HG02870 (cell line): ENCODE data around the gene RPTOR.

ENCODE experiments used
- ATAC-seq: cut with Tn5 transposase; IDR thresholded peaks from one replicate; pipeline ENCODE4 v1.9.1; 2021; ENCODE audit warnings: mild to moderate bottlenecking, moderate library complexity; ENCODE audit not compliant: unreplicated experiment

The RPTOR gene

GRCh38 chr17:80852476-80853015, 307.9 kb downstream of the RPTOR start:
- ATAC-seq = no peak

GRCh38 chr17:80853076-80853475, 308.4 kb downstream of the RPTOR start:
- ATAC-seq = no peak

GRCh38 chr17:80854220-80854619, 309.6 kb downstream of the RPTOR start:
- ATAC-seq = no peak

- no peak for ATAC-seq
Observed at GRCh38 chr17:80855196-80855947, 310.7 kb downstream of the RPTOR start.

GRCh38 chr17:80855948-80856862, 311.6 kb downstream of the RPTOR start:
- peak; percentile 88 for ATAC-seq

- no peak for ATAC-seq
Observed at GRCh38 chr17:80856863-80857755, 312.5 kb downstream of the RPTOR start.

DNA sequence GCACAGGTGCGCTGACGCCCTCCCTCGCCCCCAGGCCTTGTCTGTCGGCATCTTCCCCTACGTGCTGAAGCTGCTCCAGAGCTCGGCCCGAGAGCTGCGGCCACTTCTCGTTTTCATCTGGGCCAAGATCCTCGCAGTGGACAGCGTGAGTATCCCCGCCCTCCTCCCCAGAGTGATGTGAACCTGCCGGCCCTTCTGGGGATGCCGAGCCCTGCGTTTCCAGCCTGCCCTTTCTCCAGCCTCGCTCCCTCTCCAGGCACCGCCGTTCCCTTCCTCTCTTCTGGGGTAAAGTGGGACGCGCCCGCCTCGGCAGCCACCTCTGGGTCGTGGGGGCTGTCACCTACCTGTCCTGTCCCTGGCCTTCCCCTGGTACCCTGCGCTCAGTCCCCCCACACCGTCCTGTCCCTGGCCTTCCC, 313.1 kb downstream of the RPTOR start:
- no peak for ATAC-seq

- ATAC-seq = no peak
Observed at GRCh38 chr17:80858301-80859001, 313.8 kb downstream of the RPTOR start.

DNA sequence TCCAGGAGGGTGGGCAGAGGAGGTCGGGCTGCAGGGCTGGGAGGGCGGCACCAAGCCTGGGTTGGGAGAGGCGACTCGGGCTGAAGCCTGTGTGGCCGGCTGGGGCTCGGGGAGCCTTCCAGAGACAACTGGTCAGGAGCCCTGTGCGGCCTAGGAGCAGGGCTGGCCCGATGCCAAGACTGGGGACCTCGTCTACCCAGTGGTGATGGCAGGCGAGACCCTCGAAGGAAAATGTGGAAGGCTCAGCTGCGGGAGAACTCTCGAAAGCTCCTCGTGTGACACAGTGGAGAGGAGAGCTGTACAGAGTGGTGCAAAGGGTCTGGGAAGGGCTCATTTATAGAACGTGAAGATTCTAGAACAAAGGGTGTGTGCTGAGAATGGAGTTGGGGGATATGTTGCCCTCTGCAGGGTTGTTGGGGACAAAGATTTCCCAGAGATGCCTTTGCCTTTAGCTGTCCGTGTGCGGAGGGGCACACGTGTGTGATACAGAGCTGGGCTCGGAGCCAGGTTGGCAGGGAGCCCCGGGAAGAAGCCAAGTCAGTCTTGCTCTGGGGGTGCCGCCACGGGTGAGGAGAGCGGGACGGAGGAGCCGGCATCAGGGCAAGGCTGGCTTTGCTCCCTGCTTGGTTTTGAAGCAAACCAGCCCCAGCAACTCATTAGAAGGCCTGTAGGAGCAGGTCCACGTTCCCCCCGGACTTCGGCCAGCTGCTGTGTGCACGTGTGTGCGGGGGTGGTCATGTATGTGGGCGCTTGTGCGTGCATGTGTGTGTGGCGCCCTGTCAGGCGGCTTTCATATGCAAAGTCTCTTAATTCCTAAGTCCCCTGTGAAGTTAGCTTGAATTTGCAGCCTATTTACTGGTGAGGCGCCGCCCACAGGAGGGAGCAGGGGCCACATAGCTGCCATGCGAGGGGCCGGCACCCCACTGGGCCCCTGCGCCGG, 314.6 kb downstream of the RPTOR start:
- ATAC-seq = no peak

GRCh38 chr17:80860101-80860671, 315.5 kb downstream of the RPTOR start:
- ATAC-seq = no peak

- no peak for ATAC-seq
Observed at GRCh38 chr17:80860703-80861417, 316.2 kb downstream of the RPTOR start.

GRCh38 chr17:80861418-80861815, 316.8 kb downstream of the RPTOR start:
- ATAC-seq = no peak

- ATAC-seq = no peak
Observed at GRCh38 chr17:80861892-80862291, 317.3 kb downstream of the RPTOR start.

DNA sequence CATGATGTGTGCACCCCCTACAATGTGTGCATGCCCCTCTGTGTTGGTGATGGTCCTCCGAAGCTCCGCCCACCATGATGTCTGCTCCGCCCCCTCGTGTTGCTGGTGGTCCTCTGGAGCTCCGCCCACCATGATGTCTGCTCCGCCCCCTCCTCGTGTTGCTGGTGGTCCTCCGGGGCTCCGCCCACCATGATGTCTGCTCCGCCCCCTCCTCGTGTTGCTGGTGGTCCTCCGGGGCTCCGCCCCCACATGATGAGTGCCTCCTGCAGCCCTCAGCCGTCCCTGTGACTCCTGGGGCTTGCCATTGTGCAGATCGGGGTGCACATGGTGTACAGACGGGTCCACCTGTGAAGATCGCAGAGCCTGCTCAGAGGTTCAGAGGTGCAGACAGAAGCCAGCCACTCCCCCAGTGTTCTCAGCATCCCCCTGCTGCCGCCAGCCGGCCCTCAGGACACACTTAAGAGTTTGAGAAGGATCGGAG, 317.9 kb downstream of the RPTOR start:
- no peak for ATAC-seq

DNA sequence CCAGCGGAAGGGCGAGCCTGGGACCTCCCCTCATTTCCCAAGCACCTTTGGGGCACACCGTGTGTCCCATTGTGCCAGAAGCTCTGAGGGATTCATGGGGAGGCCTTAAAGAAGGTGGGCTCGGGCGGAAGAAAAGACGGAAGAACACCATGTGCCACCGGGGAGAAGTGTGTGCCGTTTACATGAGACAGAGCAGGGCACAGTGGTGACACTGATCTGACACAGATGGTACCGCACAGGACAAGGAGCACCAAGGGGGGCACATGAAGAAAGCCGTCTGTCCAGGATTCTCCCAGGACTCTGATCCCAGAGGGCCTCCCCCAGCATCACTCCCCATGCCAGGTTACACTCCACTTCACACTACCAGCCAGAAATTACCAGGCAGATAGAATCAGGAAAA, 318.3 kb downstream of the RPTOR start:
- ATAC-seq = no peak

DNA sequence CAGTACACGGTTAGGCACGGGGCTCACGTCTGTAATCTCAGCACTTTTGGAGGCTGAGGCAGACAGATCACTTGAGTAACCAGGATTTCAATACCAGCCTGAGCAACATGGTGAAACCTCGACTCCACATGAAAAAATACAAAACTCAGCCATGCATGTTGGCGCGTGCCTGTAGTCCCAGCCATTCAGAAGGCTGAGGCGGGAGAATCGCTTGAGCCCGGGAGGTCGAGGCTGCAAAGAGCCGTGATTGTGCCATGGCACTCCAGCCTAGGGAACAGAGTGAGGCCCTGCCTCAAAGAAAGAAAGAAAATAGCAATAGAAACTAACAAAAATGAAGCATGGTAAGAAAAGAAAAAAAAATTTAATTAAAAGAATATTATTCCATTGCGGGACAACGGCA, 319.0 kb downstream of the RPTOR start:
- no peak for ATAC-seq

- ATAC-seq = no peak
Observed at GRCh38 chr17:80864751-80865150, 320.1 kb downstream of the RPTOR start.
